ENCODE data around the gene GOLGA3. TPM values are rescaled to one million over a fixed set of nuclear protein-coding genes. Genes with fewer than 3 reads are reported as not detected.

The GOLGA3 gene
- total RNA-seq, 1 experiment from 2014 or later = 62.2 TPM

DNA sequence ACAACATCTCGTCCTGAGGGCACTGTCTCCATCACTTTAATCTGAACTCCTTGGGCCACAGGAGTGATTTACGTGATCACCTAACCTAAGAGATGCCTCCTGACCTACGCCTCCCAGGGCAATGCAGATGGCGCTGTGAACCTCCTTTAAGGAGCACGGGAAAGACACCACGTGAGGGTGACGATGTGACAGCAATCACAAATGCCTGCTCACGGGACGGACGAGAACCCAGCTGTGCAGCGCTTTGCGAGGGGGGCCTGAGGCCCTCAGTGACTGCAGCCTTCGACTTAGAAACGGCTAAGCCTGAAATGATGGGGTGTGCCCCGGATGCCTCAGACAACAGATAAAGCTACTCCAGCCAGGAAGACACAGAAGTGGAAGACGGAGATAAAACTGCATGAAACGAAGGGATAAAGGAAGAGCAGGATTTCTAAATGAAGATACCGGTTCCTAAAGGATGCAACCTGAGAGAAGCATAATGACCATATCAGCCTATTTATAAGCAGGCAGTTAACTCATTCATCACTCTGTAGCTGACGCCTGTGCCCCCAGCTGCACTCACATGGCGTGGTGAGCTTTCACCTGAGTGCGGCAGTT lies 13.9 kb upstream of the GOLGA3 start:
- H3K4me1 ChIP-seq = no peaks in the 10 kb centered on the region
- no peak for DNase-seq
- Mint-ChIP-seq H3K27me3 (ENCODE audit: insufficient read depth, unreplicated experiment) (no peaks in the 10 kb centered on the region), H3K27ac (ENCODE audit: unreplicated experiment) (no peak overlapping the region), H3K36me3 (ENCODE audit: insufficient read depth, unreplicated experiment) (peaks cover 40% of the 10 kb centered on the region), H3K4me3 (ENCODE audit: unreplicated experiment) (no peak overlapping the region), H3K4me1 (ENCODE audit: low read depth, unreplicated experiment) (no peaks in the 10 kb centered on the region), H3K9me3 (ENCODE audit: unreplicated experiment) (no peaks in the 10 kb centered on the region)
- no peaks in the 10 kb centered on the region for H3K27me3 ChIP-seq (replicated peaks; ENCODE audit: control insufficient read depth, insufficient read depth, low read length)
- no peaks in the 10 kb centered on the region for H3K36me3 ChIP-seq (ENCODE audit: control insufficient read depth, insufficient read depth, low read length)
- no peaks in the 10 kb centered on the region for H3K9me3 ChIP-seq
- ChIA-PET POLR2A (no interaction called here), CTCF (no interaction called here)
- TF ChIP-seq, protein P1, sequence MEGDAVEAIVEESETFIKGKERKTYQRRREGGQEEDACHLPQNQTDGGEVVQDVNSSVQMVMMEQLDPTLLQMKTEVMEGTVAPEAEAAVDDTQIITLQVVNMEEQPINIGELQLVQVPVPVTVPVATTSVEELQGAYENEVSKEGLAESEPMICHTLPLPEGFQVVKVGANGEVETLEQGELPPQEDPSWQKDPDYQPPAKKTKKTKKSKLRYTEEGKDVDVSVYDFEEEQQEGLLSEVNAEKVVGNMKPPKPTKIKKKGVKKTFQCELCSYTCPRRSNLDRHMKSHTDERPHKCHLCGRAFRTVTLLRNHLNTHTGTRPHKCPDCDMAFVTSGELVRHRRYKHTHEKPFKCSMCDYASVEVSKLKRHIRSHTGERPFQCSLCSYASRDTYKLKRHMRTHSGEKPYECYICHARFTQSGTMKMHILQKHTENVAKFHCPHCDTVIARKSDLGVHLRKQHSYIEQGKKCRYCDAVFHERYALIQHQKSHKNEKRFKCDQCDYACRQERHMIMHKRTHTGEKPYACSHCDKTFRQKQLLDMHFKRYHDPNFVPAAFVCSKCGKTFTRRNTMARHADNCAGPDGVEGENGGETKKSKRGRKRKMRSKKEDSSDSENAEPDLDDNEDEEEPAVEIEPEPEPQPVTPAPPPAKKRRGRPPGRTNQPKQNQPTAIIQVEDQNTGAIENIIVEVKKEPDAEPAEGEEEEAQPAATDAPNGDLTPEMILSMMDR (IDR thresholded peaks at IDR 0.05; ENCODE audit: insufficient read depth in 1 of 2, low read depth in 1 of 2, low read length in 1 of 2, severe bottlenecking in 1 of 2, unreplicated experiment in 1 of 2) = no peak
- no peak overlapping the region for H3K4me3 ChIP-seq (ENCODE audit: low read depth, low read length)
- no TSS peak for BruUV-seq (replicated peaks)
- intact Hi-C loops (cut with micrococcal nuclease; ENCODE audit: unreplicated experiment) = no loop called here

DNA sequence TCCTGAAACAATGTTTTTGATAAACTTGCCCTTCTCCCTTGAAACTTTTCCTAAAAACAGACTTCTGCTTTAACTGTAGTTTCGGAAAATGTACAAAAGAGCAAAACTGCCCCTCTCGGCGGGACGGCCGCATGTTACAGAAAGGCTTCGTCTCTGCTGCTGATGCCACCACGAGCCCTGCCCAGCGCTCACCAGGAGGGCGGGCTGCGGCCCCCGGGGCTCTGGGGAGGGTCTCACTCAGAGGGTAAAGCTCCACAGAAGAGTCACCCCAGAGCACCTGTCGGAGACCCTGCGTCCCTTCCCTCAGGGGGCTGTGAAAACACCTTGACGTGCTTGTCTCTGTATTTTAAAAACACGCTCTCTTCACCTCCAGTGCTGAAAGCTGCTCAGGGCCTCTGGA lies 12.5 kb upstream of the GOLGA3 start:
- no peaks in the 10 kb centered on the region for H3K36me3 ChIP-seq (ENCODE audit: control insufficient read depth, insufficient read depth, low read length)
- no peaks in the 10 kb centered on the region for H3K4me1 Mint-ChIP-seq (ENCODE audit: low read depth, unreplicated experiment)
- ChIA-PET POLR2A (no interaction called here), CTCF (no interaction called here)
- no peak overlapping the region for H3K27ac Mint-ChIP-seq (ENCODE audit: unreplicated experiment)
- H3K9me3 ChIP-seq = no peaks in the 10 kb centered on the region
- intact Hi-C loops (cut with micrococcal nuclease; ENCODE audit: unreplicated experiment) = no loop called here
- H3K27me3 Mint-ChIP-seq (ENCODE audit: insufficient read depth, unreplicated experiment) = no peaks in the 10 kb centered on the region
- H3K27me3 ChIP-seq (replicated peaks; ENCODE audit: control insufficient read depth, insufficient read depth, low read length) = no peaks in the 10 kb centered on the region
- H3K36me3 Mint-ChIP-seq (ENCODE audit: insufficient read depth, unreplicated experiment) = peaks cover 40% of the 10 kb centered on the region
- no TSS peak for BruUV-seq (replicated peaks)
- H3K4me1 ChIP-seq = no peaks in the 10 kb centered on the region
- H3K4me3 Mint-ChIP-seq (ENCODE audit: unreplicated experiment) = no peak overlapping the region
- H3K4me3 ChIP-seq (ENCODE audit: low read depth, low read length) = no peak overlapping the region
- TF ChIP-seq, protein P1 (IDR thresholded peaks at IDR 0.05; ENCODE audit: insufficient read depth in 1 of 2, low read depth in 1 of 2, low read length in 1 of 2, severe bottlenecking in 1 of 2, unreplicated experiment in 1 of 2) = no peak
- DNase-seq = no peak
- no peaks in the 10 kb centered on the region for H3K9me3 Mint-ChIP-seq (ENCODE audit: unreplicated experiment)

DNA sequence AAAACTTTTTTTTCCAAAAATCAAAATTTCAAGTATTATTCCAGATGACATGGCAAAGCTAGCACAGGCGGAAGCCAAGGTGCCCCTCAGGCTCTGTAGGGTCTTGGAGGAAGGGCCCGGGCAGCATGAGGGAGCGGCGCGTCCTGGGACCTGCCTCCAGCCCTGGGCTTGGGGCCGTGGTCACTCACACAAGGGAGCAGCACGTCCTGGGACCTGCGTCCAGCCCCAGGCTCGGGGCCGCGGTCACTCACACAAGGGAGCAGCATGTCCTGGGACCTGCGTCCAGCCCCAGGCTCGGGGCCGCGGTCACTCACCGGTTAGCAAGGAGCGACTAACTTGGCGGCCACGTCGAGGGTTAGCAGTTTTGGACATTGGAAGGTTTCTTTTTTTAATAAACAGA lies 11.9 kb upstream of the GOLGA3 start:
- Mint-ChIP-seq H3K36me3 (ENCODE audit: insufficient read depth, unreplicated experiment) (peaks cover 37% of the 10 kb centered on the region), H3K9me3 (ENCODE audit: unreplicated experiment) (no peaks in the 10 kb centered on the region), H3K4me1 (ENCODE audit: low read depth, unreplicated experiment) (no peaks in the 10 kb centered on the region), H3K4me3 (ENCODE audit: unreplicated experiment) (no peak overlapping the region), H3K27me3 (ENCODE audit: insufficient read depth, unreplicated experiment) (no peaks in the 10 kb centered on the region), H3K27ac (ENCODE audit: unreplicated experiment) (no peak overlapping the region)
- H3K4me1 ChIP-seq = no peaks in the 10 kb centered on the region
- H3K9me3 ChIP-seq = no peaks in the 10 kb centered on the region
- no peaks in the 10 kb centered on the region for H3K27me3 ChIP-seq (replicated peaks; ENCODE audit: control insufficient read depth, insufficient read depth, low read length)
- H3K4me3 ChIP-seq (ENCODE audit: low read depth, low read length) = no peak overlapping the region
- BruUV-seq (replicated peaks) = TSS peak; percentile 64
- intact Hi-C loops (cut with micrococcal nuclease; ENCODE audit: unreplicated experiment) = no loop called here
- POLR2A ChIA-PET = no interaction called here
- no peaks in the 10 kb centered on the region for H3K36me3 ChIP-seq (ENCODE audit: control insufficient read depth, insufficient read depth, low read length)
- no peak for DNase-seq
- CTCF ChIA-PET = no interaction called here
- TF ChIP-seq, protein P1 (IDR thresholded peaks at IDR 0.05; ENCODE audit: insufficient read depth in 1 of 2, low read depth in 1 of 2, low read length in 1 of 2, severe bottlenecking in 1 of 2, unreplicated experiment in 1 of 2) = no peak
